HepG2 (cell line): Measurements from ENCODE around the gene TCF19. TPM values are rescaled to one million over a fixed set of nuclear protein-coding genes. Genes with fewer than 3 reads are reported as not detected.

Experiments used
- BHLHE40 ChIP-seq: IDR thresholded peaks from 2 replicates; pipeline ENCODE4 v1.6.1; 2011; ENCODE audit warnings: low read length, improper control_type of control experiment
- CREM ChIP-seq, 2 experiments: sonication (generic) in 1 of 2; formaldehyde crosslinking in 1 of 2; IDR thresholded peaks; 2 replicates each; pipeline versions ENCODE4 v1.4.0 to v1.6.1; 2016 to 2020; ENCODE audit warnings: antibody characterized with exemption in 1 of 2, mild to moderate bottlenecking in 1 of 2, missing genetic modification reagents in 1 of 2
- FOXA3 ChIP-seq: IDR thresholded peaks from 2 replicates; pipeline ENCODE4 v1.6.1; 2016; ENCODE audit warnings: missing genetic modification reagents, missing compliant biosample characterization
- FOXO1 ChIP-seq: sonication (generic); formaldehyde crosslinking; IDR thresholded peaks from 2 replicates; pipeline ENCODE4 v1.4.0; 2020; ENCODE audit warnings: missing genetic modification reagents
- HMG20A ChIP-seq: IDR thresholded peaks from 2 replicates; pipeline ENCODE4 v1.6.1; 2016; ENCODE audit warnings: borderline replicate concordance
- KAT2B ChIP-seq: fragments of 150-350 bp; IDR thresholded peaks from 2 replicates; pipeline ENCODE4 v1.6.1; 2014; ENCODE audit warnings: low read depth, low read length, borderline replicate concordance
- KLF6 ChIP-seq: IDR thresholded peaks from 2 replicates; pipeline ENCODE4 v1.8.0; 2016; ENCODE audit warnings: missing biosample characterization, missing genetic modification reagents
- PITX1 ChIP-seq: sonication (generic); formaldehyde crosslinking; IDR thresholded peaks from 2 replicates; pipeline ENCODE4 v1.5.1; 2020; ENCODE audit warnings: mild to moderate bottlenecking, missing genetic modification reagents
- SMAD3 ChIP-seq: sonication (generic); formaldehyde crosslinking; IDR thresholded peaks from 2 replicates; pipeline ENCODE4 v1.4.0; 2020; ENCODE audit warnings: missing genetic modification reagents
- SNAPC2 ChIP-seq: sonication (generic); formaldehyde crosslinking; IDR thresholded peaks from 2 replicates; pipeline ENCODE4 v1.8.1; 2022; ENCODE audit warnings: mild to moderate bottlenecking, missing genetic modification reagents
- TAF15 ChIP-seq: fragments of 200-400 bp; formaldehyde crosslinking; IDR thresholded peaks from one replicate; pipeline ENCODE4 v1.6.1; 2018; ENCODE audit warnings: mild to moderate bottlenecking, low read depth, low read length; ENCODE audit not compliant: poor library complexity, severe bottlenecking
- TIGD3 ChIP-seq: sonication (generic); formaldehyde crosslinking; IDR thresholded peaks from 2 replicates; pipeline ENCODE4 v1.5.1; 2020; ENCODE audit warnings: mild to moderate bottlenecking, missing genetic modification reagents, borderline replicate concordance
- ZFP41 ChIP-seq: sonication (generic); formaldehyde crosslinking; IDR thresholded peaks from 2 replicates; pipeline ENCODE4 v1.4.0; 2020; ENCODE audit warnings: mild to moderate bottlenecking, missing genetic modification reagents, borderline replicate concordance
- ZNF605 ChIP-seq: sonication (generic); formaldehyde crosslinking; IDR thresholded peaks from 2 replicates; pipeline ENCODE4 v1.8.0; 2022; ENCODE audit warnings: mild to moderate bottlenecking, missing genetic modification reagents
- ZNF747 ChIP-seq: sonication (generic); formaldehyde crosslinking; IDR thresholded peaks from 2 replicates; pipeline ENCODE4 v1.8.1; 2023; ENCODE audit warnings: missing genetic modification reagents, mild to moderate bottlenecking, borderline replicate concordance
- polyA plus RNA-seq, 8 experiments: library from polyadenylated mRNA; depleted of rRNA in 3 of 8; stranded (reverse) in 7 of 8; unstranded in 1 of 8; fragments of >200 nt; fragmentation: Illumina TruSeq in 4 of 8; extraction: Trizol in 4 of 8; gene quantifications; 2 replicates each; pipeline versions ENCODE4 v1.2.1 to v1.2.3, GENCODE V29; 2011 to 2016; ENCODE audit warnings: low read depth in 4 of 8, missing spikeins in 1 of 8, mixed read lengths in 1 of 8; ENCODE audit not compliant: insufficient read depth in 1 of 8
- total RNA-seq, 5 experiments: library from RNA; depleted of rRNA; stranded (reverse); fragments of >200 nt; fragmentation: Illumina TruSeq; extraction: Trizol; gene quantifications; 2 replicates each; pipeline ENCODE4 v1.2.3, GENCODE V29; 2016; ENCODE audit warnings: low read depth in 1 of 5
- TF ChIP-seq, protein P1 (sequence below): sonication (generic); formaldehyde crosslinking; IDR thresholded peaks from 2 replicates; pipeline ENCODE4 v1.5.1; 2020; ENCODE audit warnings: mild to moderate bottlenecking, missing genetic modification reagents, moderate library complexity
- TF ChIP-seq, protein P2 (sequence below): IDR thresholded peaks from 2 replicates; pipeline ENCODE4 v1.6.1; 2016; ENCODE audit warnings: missing genetic modification reagents, missing compliant biosample characterization
- TF ChIP-seq, protein P3 (sequence below): sonication (generic); formaldehyde crosslinking; conservative IDR thresholded peaks from 2 replicates; pipeline ENCODE4 v1.8.0; 2022; ENCODE audit warnings: low read depth, missing genetic modification reagents

Gene TCF19
- total and polyA plus RNA-seq, 2 of the 13 experiments (the other 11 are each of a cell fraction or from before 2014, with no cell fraction given): 4.9 to 22.2 TPM

- TF ChIP-seq ZNF747 (CRISPR knock-in tag) (no peak), HMG20A (peak; percentile 69; the same call in 1 of the 2 replicates), ZNF605 (CRISPR knock-in tag) (peak; percentile 15; the same call in 1 of the 2 replicates), PITX1 (CRISPR knock-in tag) (peak; percentile 58), TIGD3 (CRISPR knock-in tag) (no peak), ZFP41 (CRISPR knock-in tag) (no peak), KAT2B (no peak), TAF15 (no peak), FOXA3 (CRISPR knock-in tag) (peak; percentile 93), SMAD3 (CRISPR knock-in tag) (0 out of 2 replicates have a peak, but pooled peaks have one; percentile 23), KLF6 (CRISPR knock-in tag) (0 out of 2 replicates have a peak, but pooled peaks have one; percentile 16), SNAPC2 (CRISPR knock-in tag) (0 out of 2 replicates have a peak, but pooled peaks have one; percentile 35), FOXO1 (CRISPR knock-in tag) (peak; percentile 63; the same call in 1 of the 2 replicates), BHLHE40 (peak; percentile 67), CREM (IDR thresholded peaks at IDR 0.05) (peak; percentile 21; the same call in 1 of the 2 replicates), CREM (CRISPR knock-in tag; IDR thresholded peaks at IDR 0.05) (no peak)
- TF ChIP-seq, protein P1, sequence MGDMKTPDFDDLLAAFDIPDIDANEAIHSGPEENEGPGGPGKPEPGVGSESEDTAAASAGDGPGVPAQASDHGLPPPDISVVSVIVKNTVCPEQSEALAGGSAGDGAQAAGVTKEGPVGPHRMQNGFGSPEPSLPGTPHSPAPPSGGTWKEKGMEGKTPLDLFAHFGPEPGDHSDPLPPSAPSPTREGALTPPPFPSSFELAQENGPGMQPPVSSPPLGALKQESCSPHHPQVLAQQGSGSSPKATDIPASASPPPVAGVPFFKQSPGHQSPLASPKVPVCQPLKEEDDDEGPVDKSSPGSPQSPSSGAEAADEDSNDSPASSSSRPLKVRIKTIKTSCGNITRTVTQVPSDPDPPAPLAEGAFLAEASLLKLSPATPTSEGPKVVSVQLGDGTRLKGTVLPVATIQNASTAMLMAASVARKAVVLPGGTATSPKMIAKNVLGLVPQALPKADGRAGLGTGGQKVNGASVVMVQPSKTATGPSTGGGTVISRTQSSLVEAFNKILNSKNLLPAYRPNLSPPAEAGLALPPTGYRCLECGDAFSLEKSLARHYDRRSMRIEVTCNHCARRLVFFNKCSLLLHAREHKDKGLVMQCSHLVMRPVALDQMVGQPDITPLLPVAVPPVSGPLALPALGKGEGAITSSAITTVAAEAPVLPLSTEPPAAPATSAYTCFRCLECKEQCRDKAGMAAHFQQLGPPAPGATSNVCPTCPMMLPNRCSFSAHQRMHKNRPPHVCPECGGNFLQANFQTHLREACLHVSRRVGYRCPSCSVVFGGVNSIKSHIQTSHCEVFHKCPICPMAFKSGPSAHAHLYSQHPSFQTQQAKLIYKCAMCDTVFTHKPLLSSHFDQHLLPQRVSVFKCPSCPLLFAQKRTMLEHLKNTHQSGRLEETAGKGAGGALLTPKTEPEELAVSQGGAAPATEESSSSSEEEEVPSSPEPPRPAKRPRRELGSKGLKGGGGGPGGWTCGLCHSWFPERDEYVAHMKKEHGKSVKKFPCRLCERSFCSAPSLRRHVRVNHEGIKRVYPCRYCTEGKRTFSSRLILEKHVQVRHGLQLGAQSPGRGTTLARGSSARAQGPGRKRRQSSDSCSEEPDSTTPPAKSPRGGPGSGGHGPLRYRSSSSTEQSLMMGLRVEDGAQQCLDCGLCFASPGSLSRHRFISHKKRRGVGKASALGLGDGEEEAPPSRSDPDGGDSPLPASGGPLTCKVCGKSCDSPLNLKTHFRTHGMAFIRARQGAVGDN: no peak
- TF ChIP-seq, protein P2, sequence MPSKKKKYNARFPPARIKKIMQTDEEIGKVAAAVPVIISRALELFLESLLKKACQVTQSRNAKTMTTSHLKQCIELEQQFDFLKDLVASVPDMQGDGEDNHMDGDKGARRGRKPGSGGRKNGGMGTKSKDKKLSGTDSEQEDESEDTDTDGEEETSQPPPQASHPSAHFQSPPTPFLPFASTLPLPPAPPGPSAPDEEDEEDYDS: 0 out of 2 replicates have a peak, but pooled peaks have one; percentile 18
- TF ChIP-seq, protein P3, sequence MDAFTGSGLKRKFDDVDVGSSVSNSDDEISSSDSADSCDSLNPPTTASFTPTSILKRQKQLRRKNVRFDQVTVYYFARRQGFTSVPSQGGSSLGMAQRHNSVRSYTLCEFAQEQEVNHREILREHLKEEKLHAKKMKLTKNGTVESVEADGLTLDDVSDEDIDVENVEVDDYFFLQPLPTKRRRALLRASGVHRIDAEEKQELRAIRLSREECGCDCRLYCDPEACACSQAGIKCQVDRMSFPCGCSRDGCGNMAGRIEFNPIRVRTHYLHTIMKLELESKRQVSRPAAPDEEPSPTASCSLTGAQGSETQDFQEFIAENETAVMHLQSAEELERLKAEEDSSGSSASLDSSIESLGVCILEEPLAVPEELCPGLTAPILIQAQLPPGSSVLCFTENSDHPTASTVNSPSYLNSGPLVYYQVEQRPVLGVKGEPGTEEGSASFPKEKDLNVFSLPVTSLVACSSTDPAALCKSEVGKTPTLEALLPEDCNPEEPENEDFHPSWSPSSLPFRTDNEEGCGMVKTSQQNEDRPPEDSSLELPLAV: no peak
Observed at GRCh38 chr6:31203345-31203979, 45.1 kb downstream of the TCF19 start (continued).
